GM12864 (cell line): ENCODE measurements around the gene YPEL2.
"Not testable (repeated sequence)": the region's sequence is repeated elsewhere in the genome, so short reads cannot be mapped to it uniquely, and the experiment has no call there.

Experiments
- DNase-seq: peaks from one replicate; pipeline ENCODE4 v3.0.0-alpha.2; 2011; ENCODE audit warnings: low read depth
- H3K4me3 ChIP-seq: 2 replicates; pipeline ENCODE4 v1.5.1; 2011; ENCODE audit warnings: mild to moderate bottlenecking, low read depth, low read length, control low read depth
- TF ChIP-seq, protein P1 (sequence below): IDR thresholded peaks from 2 replicates; pipeline ENCODE4 v1.5.1; 2011; ENCODE audit warnings: low read depth, mild to moderate bottlenecking, moderate library complexity, low read length, control low read depth, inconsistent platforms; ENCODE audit errors: missing control alignments

The YPEL2 gene

DNA sequence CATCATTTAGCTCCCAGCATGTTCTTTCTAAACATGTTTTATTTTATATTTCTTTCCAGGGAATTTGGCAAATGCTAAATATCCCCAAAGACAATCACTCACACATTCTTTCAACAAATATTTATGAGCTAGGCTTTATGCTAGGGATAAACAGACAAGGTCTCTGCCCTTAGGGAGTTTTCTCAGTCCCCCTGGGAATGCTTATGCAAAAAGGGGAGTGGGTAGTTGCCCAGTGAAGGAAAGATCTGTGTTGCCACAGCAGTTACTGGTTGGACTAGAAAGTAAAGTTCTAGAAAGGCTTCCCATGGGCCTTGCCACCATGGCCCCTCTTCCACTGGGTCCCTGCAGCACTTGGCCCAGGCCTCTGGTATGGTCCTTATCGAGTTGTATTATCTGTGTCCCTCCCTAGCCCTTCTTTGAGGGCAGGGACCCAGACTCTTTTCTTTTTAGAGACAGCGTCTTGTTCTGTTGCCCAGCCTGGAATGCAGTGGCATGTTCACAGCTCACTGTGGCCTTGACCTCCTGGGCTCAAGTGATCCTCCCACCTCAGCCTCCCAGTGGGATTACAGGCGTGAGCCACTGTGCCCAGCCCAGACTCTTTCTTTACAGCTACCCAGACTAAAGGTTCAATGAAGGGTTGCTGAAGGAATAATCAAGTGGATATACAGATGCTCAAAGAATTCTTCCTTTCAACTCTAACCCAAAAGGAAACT is 78.0 kb downstream of the YPEL2 start:
- DNase-seq = no peak
- H3K4me3 ChIP-seq = no peak overlapping the region
- TF ChIP-seq, protein P1, sequence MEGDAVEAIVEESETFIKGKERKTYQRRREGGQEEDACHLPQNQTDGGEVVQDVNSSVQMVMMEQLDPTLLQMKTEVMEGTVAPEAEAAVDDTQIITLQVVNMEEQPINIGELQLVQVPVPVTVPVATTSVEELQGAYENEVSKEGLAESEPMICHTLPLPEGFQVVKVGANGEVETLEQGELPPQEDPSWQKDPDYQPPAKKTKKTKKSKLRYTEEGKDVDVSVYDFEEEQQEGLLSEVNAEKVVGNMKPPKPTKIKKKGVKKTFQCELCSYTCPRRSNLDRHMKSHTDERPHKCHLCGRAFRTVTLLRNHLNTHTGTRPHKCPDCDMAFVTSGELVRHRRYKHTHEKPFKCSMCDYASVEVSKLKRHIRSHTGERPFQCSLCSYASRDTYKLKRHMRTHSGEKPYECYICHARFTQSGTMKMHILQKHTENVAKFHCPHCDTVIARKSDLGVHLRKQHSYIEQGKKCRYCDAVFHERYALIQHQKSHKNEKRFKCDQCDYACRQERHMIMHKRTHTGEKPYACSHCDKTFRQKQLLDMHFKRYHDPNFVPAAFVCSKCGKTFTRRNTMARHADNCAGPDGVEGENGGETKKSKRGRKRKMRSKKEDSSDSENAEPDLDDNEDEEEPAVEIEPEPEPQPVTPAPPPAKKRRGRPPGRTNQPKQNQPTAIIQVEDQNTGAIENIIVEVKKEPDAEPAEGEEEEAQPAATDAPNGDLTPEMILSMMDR = no peak

DNA sequence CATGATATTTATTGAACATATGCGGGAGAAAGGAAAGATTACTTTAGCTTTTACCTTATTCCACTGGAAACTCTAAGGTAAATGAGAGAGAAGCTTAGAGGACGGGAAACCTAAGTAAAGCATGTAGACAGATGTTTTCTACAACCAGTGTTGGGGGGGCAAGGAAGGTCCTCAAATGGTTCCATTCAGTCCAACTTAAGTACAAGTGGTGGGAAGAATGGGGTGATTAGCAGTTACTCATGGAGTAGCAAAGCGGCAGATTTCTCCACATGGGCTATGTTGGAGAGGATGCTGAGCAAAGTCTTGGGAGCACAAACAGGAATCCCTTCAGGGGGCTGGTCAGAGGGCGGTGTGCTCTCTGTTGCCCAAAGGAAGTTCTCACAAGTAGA is 78.6 kb downstream of the YPEL2 start:
- TF ChIP-seq, protein P1 = no peak
- no peak overlapping the region for H3K4me3 ChIP-seq
- no peak for DNase-seq

DNA sequence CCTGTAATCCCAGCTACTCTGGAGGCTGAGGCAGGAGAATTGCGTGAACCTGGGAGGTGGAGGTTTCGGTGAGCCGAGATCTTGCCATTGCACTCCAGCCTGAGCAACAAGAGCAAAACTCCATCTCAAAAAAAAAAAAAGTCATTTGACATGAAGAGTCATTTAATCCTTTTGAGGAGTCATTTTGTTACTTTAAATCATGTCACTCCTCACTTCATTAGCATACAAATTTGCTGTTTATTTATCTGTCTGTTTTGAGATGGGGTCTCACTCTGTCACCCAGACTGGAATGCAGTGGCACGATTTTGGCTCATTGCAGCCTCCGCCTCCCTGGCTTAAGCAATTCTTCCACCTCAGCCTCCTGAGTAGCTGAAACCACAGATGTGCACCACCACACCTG is 81.0 kb downstream of the YPEL2 start:
- not testable (repeated sequence) for DNase-seq, H3K4me3 ChIP-seq

DNA sequence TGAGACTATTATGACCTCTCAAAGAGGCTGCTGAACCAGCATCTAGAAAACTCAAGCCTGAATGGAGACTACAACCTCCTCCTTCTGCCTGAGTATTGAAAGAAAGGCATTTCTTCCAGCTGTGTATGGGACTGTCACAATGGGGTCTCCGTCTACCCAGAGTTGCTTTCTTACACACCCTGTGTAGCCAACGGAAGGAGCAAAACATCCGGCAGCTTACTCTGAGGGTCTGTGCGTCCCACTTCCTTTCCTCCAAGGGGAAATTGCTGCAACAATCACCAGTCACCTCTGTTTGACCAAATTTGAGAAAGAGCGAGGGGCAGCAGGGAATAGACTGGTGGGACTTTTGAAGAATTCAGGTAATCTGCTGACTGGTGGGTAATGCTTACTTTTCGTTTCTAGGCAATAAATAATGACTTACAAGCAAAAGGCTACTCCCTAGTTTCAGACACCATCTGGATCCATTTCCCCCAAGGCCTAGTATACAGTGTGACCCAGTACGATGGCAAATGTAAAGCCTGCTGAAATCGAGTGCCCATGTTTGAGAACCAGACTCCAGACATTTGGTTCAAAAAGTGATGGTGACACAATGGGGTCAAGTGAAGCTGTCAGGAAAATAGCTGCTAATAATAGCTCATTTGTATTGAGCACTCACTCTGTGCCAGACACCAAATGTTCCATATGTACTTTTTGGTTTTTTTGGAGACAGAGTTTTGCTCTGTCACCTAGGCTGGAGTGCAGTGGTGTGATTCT is 81.7 kb downstream of the YPEL2 start:
- H3K4me3 ChIP-seq = no peak overlapping the region
- DNase-seq = no peak
- TF ChIP-seq, protein P1 = no peak

DNA sequence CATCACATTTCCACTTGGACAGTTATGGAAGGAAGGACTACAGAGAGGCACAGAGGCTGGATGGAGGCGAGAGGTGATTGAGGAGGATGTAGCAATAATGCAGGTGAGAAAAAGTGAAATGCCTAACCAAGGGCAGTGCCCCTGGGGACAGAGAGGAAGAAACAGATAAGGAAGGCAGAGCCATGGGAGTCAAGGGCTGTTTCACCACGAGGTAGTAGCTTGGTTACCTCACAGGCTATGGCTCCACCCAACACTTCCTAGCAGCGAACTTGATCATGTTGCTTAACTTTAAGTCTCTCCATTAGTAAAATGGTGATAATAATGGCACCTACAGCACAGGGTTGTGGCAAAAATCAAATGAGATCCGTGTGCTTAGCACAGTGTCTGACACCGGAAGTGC is 83.9 kb downstream of the YPEL2 start:
- TF ChIP-seq, protein P1 = no peak
- no peak overlapping the region for H3K4me3 ChIP-seq

DNA sequence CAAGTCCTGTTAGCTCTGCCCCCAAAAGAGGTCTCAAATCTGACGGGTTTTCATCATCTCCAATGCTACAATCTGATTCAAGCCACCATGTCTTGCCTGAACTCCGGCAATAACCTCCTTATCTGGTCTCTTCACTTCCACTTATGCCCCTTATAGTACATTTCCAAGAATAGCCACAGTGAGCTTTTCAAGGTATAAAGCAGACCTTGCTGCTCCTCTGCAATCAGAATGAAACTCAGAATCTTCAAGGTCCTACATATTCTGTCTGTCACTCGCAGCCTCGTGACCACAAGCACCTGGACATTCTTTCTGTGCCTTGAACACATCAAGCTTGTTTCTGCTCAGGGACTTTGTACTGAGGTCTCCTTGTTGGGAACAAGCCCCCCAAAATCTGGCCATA is 84.7 kb downstream of the YPEL2 start:
- no peak for DNase-seq
- no peak overlapping the region for H3K4me3 ChIP-seq
- TF ChIP-seq, protein P1 = no peak

More for the DNA sequence above, 83.9 kb downstream of the YPEL2 start:
- DNase-seq = no peak

DNA sequence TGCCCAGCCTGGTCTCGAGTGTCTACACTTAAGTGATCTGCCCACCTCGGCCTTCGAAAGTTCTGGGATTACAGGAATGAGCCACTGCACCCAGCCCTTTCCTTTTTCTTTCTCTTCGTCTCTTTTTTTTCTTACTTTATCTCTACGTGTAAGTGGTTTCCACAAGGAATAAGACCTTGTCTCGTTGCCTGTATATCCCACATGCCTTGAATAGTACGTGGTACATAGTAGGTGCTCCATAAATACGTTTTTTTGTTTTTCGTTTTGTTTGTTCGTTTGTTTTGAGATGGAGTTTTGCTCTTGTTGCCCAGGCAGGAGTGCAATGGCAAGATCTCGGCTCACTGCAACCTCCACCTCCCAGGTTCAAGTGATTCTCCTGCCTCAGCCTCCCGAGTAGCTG is 86.0 kb downstream of the YPEL2 start:
- H3K4me3 ChIP-seq = no peak overlapping the region
- TF ChIP-seq, protein P1 = no peak
- DNase-seq = no peak
